ENCODE results near the gene RABGAP1.

GRCh38 chr9:123131258-123131657 lies 190.4 kb downstream of the RABGAP1 start:
- TF ChIP-seq CTCF (conservative IDR thresholded peaks at IDR 0.05 in 1 of 2, IDR thresholded peaks at IDR 0.05 in 1 of 2; ENCODE audit: extremely low read depth in 1 of 2, insufficient read depth in 1 of 2, low read depth in 1 of 2, low read length in 2 of 2) (no peak), EZH2 (IDR thresholded peaks at IDR 0.05; ENCODE audit: borderline replicate concordance, low read length) (no peak)
